NCI-H1417 (cell line): Measurements from ENCODE around the gene PHF3.
A peak's percentile ranks its signal among the peaks of the same experiment; 100 is the strongest.
"Not testable (repeated sequence)": the region's sequence is repeated elsewhere in the genome, so short reads cannot be mapped to it uniquely, and the experiment has no call there.

Source experiments
- DNase-seq, 3 experiments: peaks; one replicate each; lab custom pipeline; 2025; lab: John Stamatoyannopoulos, UW

The PHF3 gene

GRCh38 chr6:63709148-63709547 is 73.5 kb downstream of the PHF3 start:
- no peak for DNase-seq

DNA sequence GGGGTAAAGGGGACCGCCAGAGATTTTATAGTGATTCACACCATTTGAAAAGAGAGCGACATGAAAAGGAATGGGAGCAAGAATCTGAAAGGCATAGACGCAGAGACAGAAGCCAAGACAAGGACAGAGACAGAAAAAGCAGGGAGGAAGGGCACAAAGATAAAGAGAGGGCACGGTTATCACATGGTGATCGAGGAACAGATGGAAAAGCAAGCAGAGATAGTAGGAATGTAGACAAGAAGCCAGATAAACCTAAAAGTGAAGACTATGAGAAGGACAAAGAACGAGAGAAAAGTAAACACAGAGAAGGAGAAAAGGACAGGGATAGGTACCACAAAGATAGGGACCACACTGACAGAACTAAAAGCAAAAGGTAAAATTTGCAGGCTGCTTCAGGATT is 77.7 kb downstream of the PHF3 start:
- no peak for DNase-seq

- no peak for DNase-seq
Measured at GRCh38 chr6:63714091-63714490, 78.5 kb downstream of the PHF3 start.

DNA sequence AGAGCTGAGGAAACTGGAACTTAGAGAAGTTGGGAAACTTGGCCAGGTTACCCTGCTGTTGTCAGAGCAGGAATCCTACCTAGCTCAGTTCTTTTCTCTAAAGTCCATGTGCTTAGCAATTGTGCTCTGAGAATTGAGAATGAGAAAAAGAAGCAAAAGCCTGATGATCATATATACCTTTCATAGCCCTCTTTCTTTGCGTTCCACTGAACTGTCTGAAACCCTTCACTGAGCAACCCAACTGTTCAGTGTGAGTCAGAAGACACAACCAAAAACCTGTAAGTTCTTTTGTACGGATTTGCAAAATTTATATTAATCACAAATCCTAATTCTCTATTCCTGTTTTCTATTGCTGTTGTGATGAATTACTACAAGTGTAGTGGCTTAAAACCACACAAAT is 80.6 kb downstream of the PHF3 start:
- no peak for DNase-seq

- no peak for DNase-seq
Measured at GRCh38 chr6:63721181-63721580, 85.6 kb downstream of the PHF3 start.

DNA sequence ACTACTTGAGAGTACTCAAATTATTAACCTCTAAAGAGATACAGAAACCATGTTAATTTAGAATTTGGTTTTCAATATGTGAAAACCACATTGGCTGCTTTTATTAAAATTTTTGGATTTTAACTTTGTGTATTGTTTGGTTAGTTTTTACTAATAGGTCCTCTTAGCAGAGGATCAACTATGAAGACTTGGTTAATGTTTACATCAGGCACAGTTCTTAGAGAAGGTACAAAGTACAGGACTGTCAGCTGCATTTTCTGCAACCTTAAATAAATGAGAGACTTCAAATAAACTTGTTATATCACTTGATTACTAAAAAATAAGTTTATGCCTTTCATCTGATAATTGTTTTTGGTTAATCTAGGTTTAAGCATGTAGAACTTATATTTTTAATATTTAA is 89.1 kb downstream of the PHF3 start:
- no peak for DNase-seq

GRCh38 chr6:63730311-63730710 is 94.7 kb downstream of the PHF3 start:
- DNase-seq: no peak

DNA sequence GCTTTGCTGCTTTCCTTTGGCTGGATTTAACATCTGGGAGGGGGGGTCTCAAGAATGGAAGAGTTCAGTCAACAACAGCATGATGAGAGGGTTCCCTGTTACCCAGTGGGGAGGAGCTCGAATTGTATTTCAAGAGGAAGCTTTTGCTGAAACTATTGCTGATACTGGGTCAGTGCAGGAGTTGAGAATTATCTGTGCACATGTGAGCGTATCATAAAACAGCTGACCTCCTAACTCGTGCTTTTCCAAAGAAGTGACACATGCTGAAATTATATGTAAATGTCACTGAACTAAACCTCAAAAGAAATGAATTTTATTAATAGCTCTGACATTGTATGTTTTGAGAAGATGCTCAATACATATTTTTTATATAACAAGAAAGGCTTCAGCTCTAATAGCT is 96.3 kb downstream of the PHF3 start:
- DNase-seq: no peak

DNA sequence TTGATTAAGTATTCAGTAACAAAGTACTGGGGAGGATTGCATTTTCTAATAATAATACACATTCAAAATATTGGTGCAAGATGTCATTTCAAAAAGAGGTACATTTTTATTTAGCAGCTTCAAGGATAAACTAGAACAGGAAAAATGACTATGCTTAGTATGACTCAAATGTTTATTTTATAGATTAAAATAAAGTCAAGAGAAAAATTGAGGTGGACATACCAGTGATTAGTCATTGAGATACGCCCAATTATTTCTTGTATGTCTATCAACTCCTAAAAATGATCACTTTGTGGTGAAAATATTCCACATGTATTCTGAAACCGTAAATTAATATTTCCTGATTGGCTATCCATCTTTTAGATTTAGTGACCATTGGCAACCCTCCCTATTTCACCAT is 96.7 kb downstream of the PHF3 start:
- DNase-seq: no peak

DNA sequence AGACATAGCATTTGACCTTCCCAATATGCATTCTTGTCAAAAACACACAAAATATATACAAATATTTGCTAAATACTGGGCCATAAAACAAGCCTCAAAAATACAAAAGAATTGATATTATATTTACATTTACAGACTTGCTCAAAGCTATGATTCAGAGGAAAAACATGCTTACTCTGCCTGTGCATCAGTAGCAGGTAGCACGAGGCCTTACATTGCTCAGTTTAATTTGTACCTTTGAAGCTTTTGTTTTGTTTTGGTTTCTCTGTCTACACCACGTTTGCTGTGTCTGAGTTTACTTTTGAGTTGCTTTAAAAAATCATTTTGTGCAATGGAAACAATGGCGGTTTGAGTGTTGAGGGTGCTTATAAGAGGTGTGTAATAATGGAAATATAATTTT is 99.3 kb downstream of the PHF3 start:
- no peak for DNase-seq

DNA sequence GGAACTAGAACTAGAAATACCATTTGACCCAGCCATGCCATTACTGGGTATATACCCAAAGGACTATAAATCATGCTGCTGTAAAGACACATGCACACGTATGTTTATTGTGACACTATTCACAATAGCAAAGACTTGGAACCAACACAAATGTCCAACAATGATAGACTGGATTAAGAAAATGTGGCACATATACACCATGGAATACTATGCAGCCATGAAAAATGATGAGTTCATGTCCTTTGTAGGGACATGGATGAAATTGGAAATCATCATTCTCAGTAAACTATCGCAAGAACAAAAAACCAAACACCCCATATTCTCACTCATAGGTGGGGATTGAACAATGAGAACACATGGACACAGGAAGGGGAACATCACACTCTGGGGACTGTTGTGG is 102.6 kb downstream of the PHF3 start:
- DNase-seq: not testable (repeated sequence)

- no peak for DNase-seq
Measured at GRCh38 chr6:63739094-63739687, 103.6 kb downstream of the PHF3 start.

- DNase-seq: no peak
Measured at GRCh38 chr6:63740709-63741108, 105.1 kb downstream of the PHF3 start.

DNA sequence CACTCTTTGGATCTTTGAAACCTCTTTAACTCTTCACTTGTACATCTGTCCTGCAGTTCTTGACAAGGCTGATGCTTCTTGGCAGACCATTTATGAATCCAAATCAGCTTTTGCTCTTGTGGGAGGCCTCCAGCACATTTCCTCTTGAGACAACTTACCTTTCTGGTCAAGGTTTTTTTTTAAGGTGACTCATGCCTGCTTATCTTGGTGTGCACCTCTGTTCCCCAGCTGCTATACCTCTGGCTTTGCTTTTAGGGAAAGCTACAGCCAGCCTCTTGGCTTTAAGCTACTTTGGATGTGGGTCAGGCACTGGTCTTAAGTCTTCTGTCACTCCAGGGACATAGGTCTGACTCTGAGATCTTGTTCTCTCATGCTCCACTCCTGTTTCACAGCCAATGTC is 106.5 kb downstream of the PHF3 start:
- DNase-seq: no peak

DNA sequence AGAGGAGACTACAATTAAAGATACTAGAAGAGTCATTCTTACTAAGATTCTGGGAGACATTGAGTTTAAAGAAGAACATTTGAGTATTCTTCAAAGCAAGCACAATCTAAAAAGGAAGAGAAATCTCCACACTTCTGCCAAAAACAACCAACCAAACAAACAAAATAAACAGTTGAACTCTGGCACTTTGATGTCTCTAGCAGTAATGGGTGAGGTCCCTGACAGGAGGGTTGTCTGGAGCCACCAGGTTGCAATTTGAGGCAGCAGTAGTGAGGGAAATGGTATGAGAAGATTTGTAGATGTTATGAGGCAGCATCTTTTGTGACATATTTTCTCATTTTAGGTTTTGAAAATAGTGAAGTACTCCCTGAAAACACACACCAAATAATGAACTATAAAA is 108.1 kb downstream of the PHF3 start:
- DNase-seq: no peak

- no peak for DNase-seq
Measured at GRCh38 chr6:63744810-63745209, 109.2 kb downstream of the PHF3 start.

DNA sequence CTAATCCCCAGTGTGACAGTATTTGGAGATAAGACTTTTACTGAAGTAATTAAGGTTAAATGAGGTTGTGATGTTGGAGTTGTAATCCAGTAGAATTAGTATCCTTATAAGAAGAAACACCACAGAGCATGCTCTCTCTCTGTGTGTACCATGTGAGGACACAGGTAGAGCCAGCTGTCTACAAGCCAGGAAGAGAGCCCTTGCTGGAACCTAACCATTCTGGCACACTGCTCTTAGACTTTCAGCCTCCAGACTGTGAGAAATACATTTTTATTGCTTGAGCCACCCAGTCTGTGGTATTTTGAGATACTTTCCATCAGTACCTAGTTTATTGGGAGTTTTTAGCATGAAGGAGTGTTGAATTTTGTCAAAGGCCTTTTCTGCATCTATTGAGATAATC is 110.2 kb downstream of the PHF3 start:
- DNase-seq: no peak

- DNase-seq: no peak
Measured at GRCh38 chr6:63750400-63750799, 114.8 kb downstream of the PHF3 start.

- DNase-seq: not testable (repeated sequence)
Measured at GRCh38 chr6:63757275-63757674, 121.7 kb downstream of the PHF3 start.

DNA sequence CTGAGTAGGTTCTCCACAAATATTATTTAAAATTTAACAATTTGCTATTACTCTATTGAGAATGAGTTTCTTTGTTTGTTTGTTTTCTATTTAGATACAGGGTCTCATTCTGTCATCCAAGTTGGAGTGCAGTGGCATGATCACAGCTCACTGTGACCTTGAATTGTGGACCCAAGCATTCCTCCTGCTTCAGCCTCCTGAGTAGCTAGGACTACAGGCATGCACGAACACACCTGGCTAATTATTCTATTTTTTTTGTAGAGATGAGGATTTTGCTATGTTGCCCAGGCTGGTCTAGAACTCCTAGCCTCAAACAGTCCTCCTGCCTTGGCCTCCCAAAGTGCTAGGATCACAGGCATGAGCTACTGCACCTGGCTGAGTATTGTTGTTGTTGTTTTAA is 122.2 kb downstream of the PHF3 start:
- no peak for DNase-seq

- DNase-seq: peak in 1 of 3 experiments; percentile 8
Measured at GRCh38 chr6:63759605-63760105, 124.1 kb downstream of the PHF3 start.

DNA sequence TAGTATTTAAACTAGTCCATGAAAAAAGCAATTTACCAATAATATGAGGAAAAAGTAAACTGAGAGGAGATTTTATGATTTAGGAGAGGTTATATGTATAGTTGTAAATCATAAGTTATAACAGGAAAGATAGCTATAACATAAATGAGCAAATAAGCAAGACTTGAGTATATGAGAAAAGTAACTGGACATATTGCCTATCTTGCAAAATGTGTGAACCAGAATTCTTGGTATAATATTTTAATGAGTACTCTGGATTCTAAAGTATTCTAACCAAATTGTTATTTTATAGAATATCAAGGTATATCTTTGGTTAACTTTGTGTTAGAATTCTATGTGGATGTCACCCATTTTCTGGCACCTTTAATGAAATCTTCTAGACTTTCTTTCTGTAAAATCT is 124.6 kb downstream of the PHF3 start:
- DNase-seq: no peak

DNA sequence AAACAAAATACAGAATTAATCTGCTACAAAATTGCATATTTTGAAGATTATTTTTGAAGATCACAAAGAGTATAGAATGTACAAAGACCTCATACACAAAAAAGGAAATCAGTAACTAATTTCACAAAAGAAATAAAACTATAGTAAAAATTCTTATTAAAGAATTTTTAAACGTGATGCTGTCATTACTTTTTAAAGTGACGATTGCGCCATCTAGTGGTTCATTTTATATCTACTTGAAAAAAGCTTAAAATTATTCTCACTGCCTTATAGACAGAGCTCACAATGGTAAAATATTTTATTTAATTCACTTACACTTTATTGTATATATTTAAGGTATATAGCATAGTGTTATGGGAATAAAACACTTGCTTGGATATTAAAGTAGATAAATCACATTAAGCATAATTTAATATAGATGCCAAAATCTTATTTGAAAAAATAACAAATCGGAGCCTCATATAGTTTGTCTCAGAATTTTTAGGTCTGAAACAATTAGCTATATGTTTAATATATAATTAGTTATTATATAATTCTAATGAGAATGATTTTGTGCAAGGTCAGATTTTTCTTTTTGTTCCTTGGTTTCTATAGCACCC is 128.8 kb downstream of the PHF3 start:
- DNase-seq: peak in 2 of 3 experiments; percentile 62 to 69
